Cardiac muscle cell (in vitro differentiated cells and primary cell): ENCODE results near the gene GRK3. TPM values are rescaled to one million over a fixed set of nuclear protein-coding genes. Genes with fewer than 3 reads are reported as not detected.
"Not testable (repeated sequence)": the region's sequence is repeated elsewhere in the genome, so short reads cannot be mapped to it uniquely, and the experiment has no call there.

Experiments
- DNase-seq, 2 donors: peaks; one replicate each; pipeline versions ENCODE4 v3.0.0 to v3.0.0-alpha.2; 2010 to 2017; ENCODE audit warnings: low read depth in 1 of 2, low spot score in 1 of 2
- H3K27ac ChIP-seq: fragments of 200-600 bp; sonication (generic); 2 replicates; pipeline ENCODE4 v1.5.1; 2016
- H3K27me3 ChIP-seq: fragments of 200-600 bp; sonication (generic); 2 replicates; pipeline ENCODE4 v1.6.0; 2016; ENCODE audit warnings: control low read depth
- H3K36me3 ChIP-seq: fragments of 200-600 bp; sonication (generic); 2 replicates; pipeline ENCODE4 v1.5.1; 2016; ENCODE audit warnings: control low read depth
- H3K4me1 ChIP-seq: fragments of 200-600 bp; sonication (generic); 2 replicates; pipeline ENCODE4 v1.8.1; 2017; ENCODE audit warnings: low read depth, mild to moderate bottlenecking, mixed run types
- H3K4me3 ChIP-seq: fragments of 200-600 bp; sonication (generic); 2 replicates; pipeline ENCODE4 v1.5.1; 2016; ENCODE audit warnings: mild to moderate bottlenecking
- H3K9me3 ChIP-seq: fragments of 200-600 bp; sonication (generic); 2 replicates; pipeline ENCODE4 v1.5.1; 2017; ENCODE audit warnings: low read depth, mild to moderate bottlenecking, control low read depth
- polyA plus RNA-seq: library from polyadenylated mRNA; unstranded; fragments of >200 nt; fragmentation: Nextera tagmentation; extraction: Ambion mirVana; gene quantifications from 2 replicates; pipeline ENCODE4 v1.2.1, GENCODE V29; 2016
- total RNA-seq: library from RNA; depleted of rRNA; stranded (reverse); fragments of >200 nt; gene quantifications from 2 replicates; pipeline ENCODE4 v1.2.3, GENCODE V29; 2016
- TF ChIP-seq, protein P1 (sequence below): IDR thresholded peaks from 2 replicates; pipeline ENCODE4 v1.5.1; 2012; ENCODE audit warnings: low read depth, mild to moderate bottlenecking, low read length

GRK3 gene
- total and polyA plus RNA-seq, 2 experiments from 2014 or later, result 5.7 to 10.5 TPM

- TF ChIP-seq, protein P1, sequence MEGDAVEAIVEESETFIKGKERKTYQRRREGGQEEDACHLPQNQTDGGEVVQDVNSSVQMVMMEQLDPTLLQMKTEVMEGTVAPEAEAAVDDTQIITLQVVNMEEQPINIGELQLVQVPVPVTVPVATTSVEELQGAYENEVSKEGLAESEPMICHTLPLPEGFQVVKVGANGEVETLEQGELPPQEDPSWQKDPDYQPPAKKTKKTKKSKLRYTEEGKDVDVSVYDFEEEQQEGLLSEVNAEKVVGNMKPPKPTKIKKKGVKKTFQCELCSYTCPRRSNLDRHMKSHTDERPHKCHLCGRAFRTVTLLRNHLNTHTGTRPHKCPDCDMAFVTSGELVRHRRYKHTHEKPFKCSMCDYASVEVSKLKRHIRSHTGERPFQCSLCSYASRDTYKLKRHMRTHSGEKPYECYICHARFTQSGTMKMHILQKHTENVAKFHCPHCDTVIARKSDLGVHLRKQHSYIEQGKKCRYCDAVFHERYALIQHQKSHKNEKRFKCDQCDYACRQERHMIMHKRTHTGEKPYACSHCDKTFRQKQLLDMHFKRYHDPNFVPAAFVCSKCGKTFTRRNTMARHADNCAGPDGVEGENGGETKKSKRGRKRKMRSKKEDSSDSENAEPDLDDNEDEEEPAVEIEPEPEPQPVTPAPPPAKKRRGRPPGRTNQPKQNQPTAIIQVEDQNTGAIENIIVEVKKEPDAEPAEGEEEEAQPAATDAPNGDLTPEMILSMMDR, result no peak
- Histone ChIP-seq H3K4me1 (peaks cover 35% of the 10 kb centered on the region), H3K4me3 (no peak overlapping the region), H3K9me3 (no peaks in the 10 kb centered on the region), H3K27ac (peak overlapping the region; percentile 86), H3K36me3 (no peaks in the 10 kb centered on the region), H3K27me3 (no peaks in the 10 kb centered on the region)
- DNase-seq, result peak; percentile 61 to 76
Measured at GRCh38 chr22:25701056-25701780, 136.7 kb downstream of the GRK3 start.

GRCh38 chr22:25702040-25702439 lies 137.6 kb downstream of the GRK3 start:
- DNase-seq, result peak in 1 of 2 donors; percentile 51

GRCh38 chr22:25702571-25703167 lies 138.2 kb downstream of the GRK3 start:
- Histone ChIP-seq H3K4me1 (peaks cover 35% of the 10 kb centered on the region), H3K27ac (no peak overlapping the region), H3K27me3 (no peaks in the 10 kb centered on the region), H3K4me3 (no peak overlapping the region), H3K36me3 (no peaks in the 10 kb centered on the region), H3K9me3 (no peaks in the 10 kb centered on the region)
- no peak for DNase-seq
- TF ChIP-seq, protein P1, result no peak

More at GRCh38 chr22:25702040-25702439, 137.6 kb downstream of the GRK3 start:
- TF ChIP-seq, protein P1, result peak; percentile 47
- no peaks in the 10 kb centered on the region for H3K9me3 ChIP-seq
- peak overlapping the region; percentile 86 for H3K27ac ChIP-seq
- no peak overlapping the region for H3K4me3 ChIP-seq
- H3K4me1 ChIP-seq, result peaks cover 35% of the 10 kb centered on the region
- no peaks in the 10 kb centered on the region for H3K27me3 ChIP-seq
- no peaks in the 10 kb centered on the region for H3K36me3 ChIP-seq

DNA sequence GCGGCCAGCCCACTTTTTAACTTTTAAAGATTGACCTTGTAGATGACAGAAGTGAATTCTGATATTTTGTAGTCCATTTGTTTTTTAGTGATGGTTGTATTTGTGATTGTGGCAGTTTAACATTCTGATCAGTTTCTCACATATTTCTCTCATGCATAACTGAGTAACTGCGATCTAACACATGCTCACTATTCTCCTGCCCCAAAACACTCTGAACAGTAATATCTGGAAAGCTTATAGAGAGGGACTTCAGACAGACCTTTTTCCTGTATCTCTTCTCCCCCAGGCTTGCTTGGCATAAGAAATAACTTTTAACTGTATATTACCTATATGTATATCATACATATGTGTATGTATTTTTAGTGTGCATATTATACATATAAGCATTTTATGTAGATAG lies 140.2 kb downstream of the GRK3 start:
- Histone ChIP-seq H3K27ac (peak overlapping the region; percentile 56), H3K4me3 (no peak overlapping the region), H3K36me3 (no peaks in the 10 kb centered on the region), H3K4me1 (peaks cover 37% of the 10 kb centered on the region), H3K9me3 (no peaks in the 10 kb centered on the region), H3K27me3 (no peaks in the 10 kb centered on the region)
- no peak for DNase-seq
- TF ChIP-seq, protein P1, result no peak

- Histone ChIP-seq H3K27me3 (no peaks in the 10 kb centered on the region), H3K4me1 (peaks cover 32% of the 10 kb centered on the region), H3K4me3 (no peak overlapping the region), H3K9me3 (no peaks in the 10 kb centered on the region), H3K36me3 (no peaks in the 10 kb centered on the region), H3K27ac (peak overlapping the region; percentile 56)
- no peak for DNase-seq
- TF ChIP-seq, protein P1, result no peak
Measured at GRCh38 chr22:25706197-25706596, 141.7 kb downstream of the GRK3 start.

DNA sequence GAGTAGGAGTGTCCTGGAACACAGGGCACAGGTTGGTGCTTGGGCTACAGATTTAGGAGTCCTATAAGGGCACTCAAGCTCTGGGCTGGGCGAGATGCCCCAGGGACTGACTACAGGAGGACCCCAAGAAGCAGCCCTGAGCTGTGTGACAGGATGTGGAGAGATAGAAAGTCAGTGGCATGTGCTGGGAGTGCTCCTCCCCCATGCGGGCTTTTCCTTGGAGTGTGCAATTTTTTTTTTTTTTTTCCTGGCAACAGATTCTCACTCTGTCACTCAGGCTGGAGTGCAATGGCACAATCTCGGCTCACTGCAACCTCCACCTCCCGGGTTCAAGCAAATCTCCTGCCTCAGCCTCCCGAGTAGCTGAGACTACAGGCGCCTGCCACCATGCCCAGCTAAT lies 144.0 kb downstream of the GRK3 start:
- H3K27me3 ChIP-seq, DNase-seq, H3K9me3 ChIP-seq, H3K27ac ChIP-seq, H3K36me3 ChIP-seq, H3K4me3 ChIP-seq: not testable (repeated sequence)
- H3K4me1 ChIP-seq, result peaks cover 31% of the 10 kb centered on the region
